Thoracic aorta (tissue), 2 donors: ENCODE data around the gene STMP1. TPM values are rescaled to one million over a fixed set of nuclear protein-coding genes. Genes with fewer than 3 reads are reported as not detected.

ENCODE experiments used
- ATAC-seq: fragments of 150-250 bp; one replicate; pipeline ENCODE4 v1.8.0; 2017; ENCODE audit warnings: low read depth; ENCODE audit not compliant: insufficient number of reproducible peaks, low FRiP score
- DNase-seq: peaks from one replicate; pipeline ENCODE4 v3.0.0-alpha.2; 2020; ENCODE audit warnings: low spot score
- H3K27ac ChIP-seq, 2 donors: fragments of 200-600 bp; sonication (generic); 1 replicate in 1 of 2; 2 replicates in 1 of 2; pipeline ENCODE4 v1.5.1; 2016; ENCODE audit warnings: mild to moderate bottlenecking in 2 of 2, moderate library complexity in 2 of 2
- H3K27me3 ChIP-seq: fragments of 200-600 bp; sonication (generic); replicated peaks from 2 replicates; pipeline ENCODE4 v1.6.0; 2016; ENCODE audit warnings: mild to moderate bottlenecking; ENCODE audit not compliant: insufficient read depth
- H3K36me3 ChIP-seq: fragments of 200-600 bp; sonication (generic); one replicate; pipeline ENCODE4 v1.5.1; 2016
- H3K4me1 ChIP-seq, 2 donors: fragments of 200-600 bp; sonication (generic); 1 replicate in 1 of 2; 2 replicates in 1 of 2; pipeline versions ENCODE4 v1.5.1 to v1.6.0; 2016; ENCODE audit warnings: low read depth in 2 of 2, mild to moderate bottlenecking in 1 of 2; ENCODE audit not compliant: control insufficient read depth in 1 of 2
- H3K4me3 ChIP-seq: fragments of 200-600 bp; sonication (generic); 2 replicates; pipeline ENCODE4 v1.5.1; 2016; ENCODE audit warnings: mild to moderate bottlenecking
- H3K9me3 ChIP-seq: fragments of 200-600 bp; sonication (generic); 2 replicates; pipeline ENCODE4 v1.5.1; 2016
- total RNA-seq, 2 donors: library from RNA; depleted of rRNA; stranded (reverse); fragments of >200 nt; gene quantifications; one replicate each; pipeline versions ENCODE4 v1.1.0 to v1.2.3, GENCODE V29; 2016
- TF ChIP-seq, protein P1 (sequence below): fragments of 200-600 bp; sonication (generic); IDR thresholded peaks from one replicate; pipeline ENCODE4 v1.5.1; 2019; ENCODE audit warnings: antibody characterized with exemption

Gene STMP1
- total RNA-seq, 2 donors from 2014 or later = 15.7 to 48.5 TPM

GRCh38 chr7:135670179-135670578 lies 7.9 kb downstream of the STMP1 start:
- Histone ChIP-seq H3K27me3 (no peaks in the 10 kb centered on the region), H3K27ac (peak overlapping the region; percentile 4 to 55), H3K4me1 (peaks cover 8 to 63% of the 10 kb centered on the region in 2 donors), H3K36me3 (no peaks in the 10 kb centered on the region), H3K4me3 (no peak overlapping the region), H3K9me3 (no peaks in the 10 kb centered on the region)
- DNase-seq (no peak), ATAC-seq (no peak)
- TF ChIP-seq, protein P1, sequence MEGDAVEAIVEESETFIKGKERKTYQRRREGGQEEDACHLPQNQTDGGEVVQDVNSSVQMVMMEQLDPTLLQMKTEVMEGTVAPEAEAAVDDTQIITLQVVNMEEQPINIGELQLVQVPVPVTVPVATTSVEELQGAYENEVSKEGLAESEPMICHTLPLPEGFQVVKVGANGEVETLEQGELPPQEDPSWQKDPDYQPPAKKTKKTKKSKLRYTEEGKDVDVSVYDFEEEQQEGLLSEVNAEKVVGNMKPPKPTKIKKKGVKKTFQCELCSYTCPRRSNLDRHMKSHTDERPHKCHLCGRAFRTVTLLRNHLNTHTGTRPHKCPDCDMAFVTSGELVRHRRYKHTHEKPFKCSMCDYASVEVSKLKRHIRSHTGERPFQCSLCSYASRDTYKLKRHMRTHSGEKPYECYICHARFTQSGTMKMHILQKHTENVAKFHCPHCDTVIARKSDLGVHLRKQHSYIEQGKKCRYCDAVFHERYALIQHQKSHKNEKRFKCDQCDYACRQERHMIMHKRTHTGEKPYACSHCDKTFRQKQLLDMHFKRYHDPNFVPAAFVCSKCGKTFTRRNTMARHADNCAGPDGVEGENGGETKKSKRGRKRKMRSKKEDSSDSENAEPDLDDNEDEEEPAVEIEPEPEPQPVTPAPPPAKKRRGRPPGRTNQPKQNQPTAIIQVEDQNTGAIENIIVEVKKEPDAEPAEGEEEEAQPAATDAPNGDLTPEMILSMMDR = no peak

DNA sequence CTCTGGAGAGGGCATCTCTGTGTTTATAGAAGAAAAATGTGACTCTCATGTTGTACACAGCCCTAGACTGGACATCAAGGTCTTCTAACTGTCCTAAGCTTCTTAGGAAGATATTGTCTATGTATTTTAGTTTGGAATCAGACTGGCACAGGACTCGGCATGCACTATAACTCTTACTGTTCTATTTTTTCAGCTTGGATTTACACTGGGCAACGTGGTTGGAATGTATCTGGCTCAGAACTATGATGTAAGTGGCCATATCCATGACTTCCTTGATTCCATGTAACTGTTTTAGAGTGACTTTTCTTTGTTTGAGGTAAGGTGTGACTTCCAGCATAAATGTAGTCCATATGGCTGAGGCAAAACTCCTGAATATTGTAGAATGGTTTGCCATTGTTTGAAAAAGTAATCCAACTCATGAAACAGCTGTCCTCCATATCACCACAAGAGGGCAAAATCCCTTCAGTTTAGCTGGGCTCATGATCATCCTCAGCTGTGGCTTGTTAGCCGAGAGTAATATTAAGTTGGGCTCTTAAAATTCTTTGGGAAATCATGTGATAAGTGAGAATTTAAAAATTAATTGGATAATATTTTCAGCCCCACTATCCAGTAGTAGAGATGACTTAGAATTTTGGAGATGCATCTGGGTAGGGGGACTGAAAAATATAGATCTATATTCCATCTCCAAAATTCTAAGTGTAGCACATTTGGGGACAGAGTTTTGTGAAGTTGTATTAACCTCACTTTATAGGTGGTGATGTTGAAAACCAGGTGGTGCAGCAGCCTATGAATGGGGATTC lies 10.4 kb downstream of the STMP1 start:
- Histone ChIP-seq H3K36me3 (no peaks in the 10 kb centered on the region), H3K9me3 (no peaks in the 10 kb centered on the region), H3K27me3 (no peaks in the 10 kb centered on the region), H3K4me3 (no peak overlapping the region), H3K27ac (peak overlapping the region; percentile 25 to 52), H3K4me1 (peaks cover 8 to 62% of the 10 kb centered on the region in 2 donors)
- no peak for DNase-seq
- TF ChIP-seq, protein P1 = peak; percentile 77
- peak; percentile 57 for ATAC-seq

DNA sequence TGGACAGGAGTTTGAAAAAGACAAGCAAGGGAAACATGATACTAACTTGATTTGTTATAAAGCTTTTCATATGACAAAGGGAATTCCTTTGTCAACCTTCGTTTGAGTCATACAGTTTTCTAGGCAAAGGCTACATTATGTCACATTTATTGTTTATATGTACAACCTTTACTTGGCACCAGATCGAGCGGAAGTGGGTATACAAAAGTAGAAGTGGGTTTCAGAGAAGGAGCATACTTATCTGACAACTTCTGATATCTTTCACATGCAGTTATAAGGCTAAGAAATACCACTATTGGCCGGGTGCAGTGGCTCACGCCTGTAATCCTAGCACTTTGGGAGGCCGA lies 11.0 kb downstream of the STMP1 start:
- ATAC-seq (no peak), DNase-seq (no peak)
- Histone ChIP-seq H3K4me3 (no peak overlapping the region), H3K36me3 (no peaks in the 10 kb centered on the region), H3K27ac (peak overlapping the region; percentile 9 to 52), H3K9me3 (no peaks in the 10 kb centered on the region), H3K4me1 (peaks cover 8 to 66% of the 10 kb centered on the region in 2 donors), H3K27me3 (no peaks in the 10 kb centered on the region)
- TF ChIP-seq, protein P1 = no peak

DNA sequence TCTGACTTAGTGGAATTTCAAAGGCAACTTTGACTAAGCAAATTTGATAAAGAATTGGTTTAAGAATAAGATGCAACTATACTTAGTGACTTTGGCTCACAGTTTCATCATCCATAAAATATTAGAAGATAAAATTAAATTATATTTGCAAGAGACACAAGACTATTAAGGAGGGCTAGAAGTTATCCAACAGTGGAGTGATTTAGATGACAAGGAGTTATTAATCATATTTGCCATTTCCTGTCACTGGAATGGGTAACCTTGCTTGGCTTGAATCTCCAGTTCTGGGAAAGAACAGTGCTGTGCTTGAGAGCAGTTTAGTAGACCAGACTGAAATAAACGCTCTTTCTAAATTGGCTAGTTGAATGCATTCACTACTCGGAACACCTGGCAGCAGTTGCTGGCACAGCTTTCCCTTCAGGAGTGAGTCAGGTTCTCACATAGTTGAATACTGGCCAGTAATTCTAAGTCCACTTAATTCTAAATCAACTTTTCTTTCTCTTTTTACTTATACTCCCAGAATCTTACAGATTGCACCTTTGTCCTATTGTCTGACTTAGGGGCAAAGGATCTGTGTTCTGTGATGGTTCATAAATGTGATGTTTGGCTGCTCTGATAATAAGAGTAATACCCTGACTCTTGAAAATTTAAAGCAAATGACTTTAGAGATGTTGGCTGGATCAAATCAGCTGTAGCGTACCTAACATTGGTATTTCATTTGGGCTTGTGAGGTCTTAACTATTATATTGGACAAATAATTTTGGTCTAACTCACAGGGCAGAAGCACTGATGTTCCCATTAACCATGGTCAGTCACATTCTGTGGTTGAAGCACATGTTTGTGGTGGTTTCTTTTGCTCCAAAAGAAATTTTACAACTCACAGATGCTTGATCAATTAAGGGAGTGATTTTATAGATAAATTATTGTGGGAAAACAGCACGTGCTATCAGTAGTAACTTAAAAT lies 16.6 kb downstream of the STMP1 start:
- ATAC-seq (peak; percentile 61), DNase-seq (peak; percentile 59)
- no peaks in the 10 kb centered on the region for H3K9me3 ChIP-seq
- H3K4me3 ChIP-seq = peak overlapping the region; percentile 42
- H3K27ac ChIP-seq = peak overlapping the region; percentile 48 to 64
- no peaks in the 10 kb centered on the region for H3K36me3 ChIP-seq
- peaks cover 9 to 51% of the 10 kb centered on the region in 2 donors for H3K4me1 ChIP-seq
- no peaks in the 10 kb centered on the region for H3K27me3 ChIP-seq
- TF ChIP-seq, protein P1 = no peak

DNA sequence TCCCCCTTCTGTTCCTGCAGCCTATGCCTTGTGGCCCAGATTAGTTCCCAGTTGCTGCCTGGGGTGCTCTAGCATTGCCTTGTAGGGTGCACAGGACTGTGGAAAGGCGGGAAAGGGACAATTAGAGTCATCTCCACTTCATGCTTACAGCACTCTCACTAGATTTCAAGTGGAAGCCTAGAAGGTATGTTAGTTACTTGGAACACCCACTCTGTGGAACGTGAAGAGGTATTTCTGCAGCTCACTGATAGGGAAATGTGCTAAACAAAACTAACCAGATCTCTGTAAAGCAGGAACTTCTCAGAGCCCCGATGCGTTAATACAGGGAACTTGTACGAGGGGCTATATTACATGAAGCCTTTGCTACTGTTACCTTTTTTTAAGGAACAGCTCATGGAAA lies 19.4 kb downstream of the STMP1 start:
- H3K27ac ChIP-seq = peak overlapping the region; percentile 65 to 76

More for the DNA sequence above, 19.4 kb downstream of the STMP1 start:
- Histone ChIP-seq H3K4me3 (no peak overlapping the region), H3K27me3 (no peaks in the 10 kb centered on the region), H3K36me3 (no peaks in the 10 kb centered on the region), H3K9me3 (no peaks in the 10 kb centered on the region), H3K4me1 (peaks cover 10 to 60% of the 10 kb centered on the region in 2 donors)
- TF ChIP-seq, protein P1 = no peak
- DNase-seq (no peak), ATAC-seq (no peak)
